Muscle of arm (tissue), 12 donors: ENCODE data around the gene ARL6. TPM values are rescaled to one million over a fixed set of nuclear protein-coding genes. Genes with fewer than 3 reads are reported as not detected.
"Not testable (repeated sequence)": the region's sequence is repeated elsewhere in the genome, so short reads cannot be mapped to it uniquely, and the experiment has no call there.

ENCODE experiments used
- DNase-seq: peaks from one replicate; pipeline ENCODE4 v3.0.0-alpha.2; 2013
- polyA plus RNA-seq, 12 donors: library from polyadenylated mRNA; unstranded; fragments of 120-200 nt; gene quantifications; one replicate each; pipeline ENCODE4 v1.2.1, GENCODE V29; 2013; ENCODE audit not compliant: insufficient read length in 12 of 12

ARL6 gene
- polyA plus RNA-seq, 12 donors = 6.0 to 14.2 (median 7.2) TPM; not detected in 1

GRCh38 chr3:97817965-97818364, 53.4 kb downstream of the ARL6 start:
- DNase-seq = no peak

- DNase-seq = no peak
Measured at GRCh38 chr3:97820780-97821179, 56.2 kb downstream of the ARL6 start.

GRCh38 chr3:97821287-97821773, 56.8 kb downstream of the ARL6 start:
- no peak for DNase-seq

GRCh38 chr3:97821774-97822358, 57.3 kb downstream of the ARL6 start, which contains the start of gene CRYBG3:
Gene CRYBG3, plus strand, starts transcription at chr3:97822011. Its CDS starts 196 bp downstream, at chr3:97822207.
- DNase-seq = peak; percentile 82

- DNase-seq = peak; percentile 62
Measured at GRCh38 chr3:97822359-97822775, 57.8 kb downstream of the ARL6 start.

GRCh38 chr3:97823046-97824004, 58.8 kb downstream of the ARL6 start:
- peak; percentile 22 for DNase-seq

- DNase-seq = no peak
Measured at GRCh38 chr3:97825101-97825500, 60.5 kb downstream of the ARL6 start.

- no peak for DNase-seq
Measured at GRCh38 chr3:97827741-97828471, 63.3 kb downstream of the ARL6 start.

GRCh38 chr3:97829198-97829597, 64.6 kb downstream of the ARL6 start:
- no peak for DNase-seq

GRCh38 chr3:97830638-97831037, 66.1 kb downstream of the ARL6 start:
- no peak for DNase-seq

GRCh38 chr3:97831140-97831539, 66.6 kb downstream of the ARL6 start:
- DNase-seq = no peak

- DNase-seq = not testable (repeated sequence)
Measured at GRCh38 chr3:97833184-97833583, 68.6 kb downstream of the ARL6 start.

GRCh38 chr3:97835761-97836160, 71.2 kb downstream of the ARL6 start:
- no peak for DNase-seq

- no peak for DNase-seq
Measured at GRCh38 chr3:97838393-97838792, 73.8 kb downstream of the ARL6 start.

GRCh38 chr3:97839944-97840343, 75.4 kb downstream of the ARL6 start:
- DNase-seq = no peak

GRCh38 chr3:97841304-97841703, 76.7 kb downstream of the ARL6 start:
- no peak for DNase-seq

- no peak for DNase-seq
Measured at GRCh38 chr3:97841956-97842355, 77.4 kb downstream of the ARL6 start.

- DNase-seq = no peak
Measured at GRCh38 chr3:97848779-97849178, 84.2 kb downstream of the ARL6 start.
